ENCODE measurements around the gene TMEM42. TPM values are rescaled to one million over a fixed set of nuclear protein-coding genes. Genes with fewer than 3 reads are reported as not detected.

The TMEM42 gene
- total RNA-seq: 7.2 and 8.1 TPM in 2 replicates

DNA sequence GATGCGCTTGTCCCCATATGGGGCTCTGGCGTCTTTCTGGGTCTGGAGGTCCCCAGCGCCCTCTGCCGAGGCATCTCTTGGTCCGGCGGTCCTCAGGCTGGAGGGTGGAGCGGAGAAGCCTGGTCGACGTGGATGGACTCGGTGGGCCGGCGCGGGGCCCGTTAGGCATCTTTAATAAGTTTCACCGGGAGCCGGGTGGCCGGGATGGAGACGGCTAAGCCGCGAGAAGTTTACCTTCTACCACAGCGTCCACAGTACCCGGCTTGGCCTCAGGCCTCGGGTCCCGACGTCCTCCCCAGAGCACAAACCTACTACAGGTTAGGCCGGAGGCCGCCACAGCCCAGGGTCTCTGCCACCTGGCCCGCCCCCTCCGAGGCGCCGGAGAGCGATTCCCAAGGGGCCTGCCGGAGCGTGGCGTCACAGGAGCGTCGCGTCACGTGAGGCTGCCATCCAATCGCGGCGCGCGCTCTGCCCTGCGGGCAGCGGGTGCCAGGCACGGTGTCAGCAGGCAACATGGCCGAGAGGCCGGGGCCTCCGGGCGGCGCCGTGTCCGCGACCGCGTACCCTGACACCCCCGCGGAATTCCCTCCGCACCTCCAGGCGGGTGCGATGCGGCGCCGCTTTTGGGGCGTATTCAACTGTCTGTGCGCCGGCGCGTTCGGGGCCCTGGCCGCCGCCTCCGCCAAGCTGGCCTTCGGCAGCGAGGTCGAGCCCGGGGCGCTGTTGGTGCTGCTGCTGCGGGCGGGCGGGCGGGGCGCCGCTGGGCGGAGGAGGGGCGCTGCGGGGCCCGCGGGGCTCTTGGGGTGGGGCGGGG, at the start of gene TMEM42:
Gene TMEM42, plus strand, starts transcription at position 501 of the 814 bp plus-strand sequence. Its CDS starts 13 bp downstream, at position 514.

DNA sequence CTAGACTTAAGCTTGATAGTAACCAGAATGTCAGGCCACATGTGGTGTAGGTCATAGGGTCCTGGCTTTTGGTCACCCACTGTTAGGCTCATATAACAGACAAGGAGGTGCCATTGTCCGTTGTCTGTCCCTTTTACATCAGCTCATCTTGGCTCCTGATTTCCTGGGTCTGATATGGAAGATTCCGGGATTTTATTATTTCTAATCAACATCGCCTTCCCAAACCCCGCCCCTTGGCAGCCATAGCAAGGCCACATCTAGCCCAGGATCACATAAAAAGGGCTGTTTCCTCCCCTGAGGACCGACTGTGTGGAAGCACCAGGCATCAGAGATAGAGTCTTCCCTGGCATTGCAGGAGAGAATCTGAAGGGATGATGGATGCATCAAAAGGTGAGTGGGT, 12.6 kb downstream of the TMEM42 start, which contains the start of gene TGM4:
Gene TGM4, plus strand, starts transcription at position 301 of the 400 bp plus-strand sequence. Its CDS starts 71 bp downstream, at position 372.

Other genes starting within 250 kb of the TMEM42 start
- 10.0 and 10.8 TPM in 2 replicates for gene ZNF197, start 236.9 kb upstream of the TMEM42 start, total RNA-seq
- gene ZNF35, start 213.2 kb upstream of the TMEM42 start, total RNA-seq: 18.5 and 21.9 TPM in 2 replicates
- 4.6 and 4.8 TPM in 2 replicates for gene ZNF502, start 149.3 kb upstream of the TMEM42 start, total RNA-seq
- gene ZNF501, start 132.3 kb upstream of the TMEM42 start, total RNA-seq: 4.3 and 4.7 TPM in 2 replicates
- gene KIAA1143, start 100.3 kb upstream of the TMEM42 start, total RNA-seq: 27.5 and 33.2 TPM in 2 replicates
- gene KIF15, start 100.1 kb upstream of the TMEM42 start, total RNA-seq: 21.1 and 30.9 TPM in 2 replicates
- gene TGM4, start 12.7 kb downstream of the TMEM42 start, total RNA-seq: 0.07 and 0.13 TPM in 2 replicates
- gene ZDHHC3, start 114.3 kb downstream of the TMEM42 start, total RNA-seq: 70.1 and 79.8 TPM in 2 replicates
- gene EXOSC7, start 114.3 kb downstream of the TMEM42 start, total RNA-seq: 42.5 and 44.8 TPM in 2 replicates
- not detected in 2 replicates for gene CLEC3B, start 164.4 kb downstream of the TMEM42 start, total RNA-seq

All from thoracic aorta endothelial cell (primary cell).